HEK293T (cell line): ENCODE measurements around the gene GSTA3.

Experiments used
- CTCF ChIA-PET: fragments of 350-600 bp; formaldehyde crosslinking; extraction: SDS; loops from one replicate; lab custom pipeline; 2021; ENCODE audit warnings: antibody characterized with exemption, inconsistent platforms; lab: Yijun Ruan, JAX
- POLR2A ChIA-PET: fragments of 350-600 bp; formaldehyde crosslinking; extraction: SDS; loops from one replicate; lab custom pipeline; 2020; ENCODE audit warnings: antibody characterized with exemption, inconsistent platforms; lab: Yijun Ruan, JAX
- DNase-seq: peaks from one replicate; pipeline ENCODE4 v3.0.0; 2012; ENCODE audit warnings: mixed read lengths; ENCODE audit errors: extremely low spot score
- ARNT ChIP-seq: fragments of 450-650 bp; IDR thresholded peaks from 2 replicates; pipeline ENCODE4 v1.6.1; 2017; ENCODE audit warnings: mild to moderate bottlenecking
- BHLHE40 ChIP-seq: fragments of 450-650 bp; IDR thresholded peaks from 2 replicates; pipeline ENCODE4 v1.6.1; 2016; ENCODE audit warnings: mild to moderate bottlenecking, moderate library complexity, borderline replicate concordance
- CTBP1 ChIP-seq: fragments of 450-650 bp; IDR thresholded peaks from 2 replicates; pipeline ENCODE4 v1.6.1; 2016; ENCODE audit warnings: borderline replicate concordance
- ELF4 ChIP-seq: fragments of 450-650 bp; IDR thresholded peaks from 2 replicates; pipeline ENCODE4 v1.6.1; 2017; ENCODE audit warnings: antibody characterized with exemption
- FOXA1 ChIP-seq: fragments of 450-650 bp; IDR thresholded peaks from 2 replicates; pipeline ENCODE4 v1.6.1; 2016; ENCODE audit warnings: mild to moderate bottlenecking
- FOXK2 ChIP-seq: fragments of 450-650 bp; IDR thresholded peaks from 2 replicates; pipeline ENCODE4 v1.6.1; 2016; ENCODE audit warnings: mild to moderate bottlenecking
- FOXM1 ChIP-seq: fragments of 450-650 bp; IDR thresholded peaks from 2 replicates; pipeline ENCODE4 v1.6.1; 2017; ENCODE audit warnings: mild to moderate bottlenecking, borderline replicate concordance
- HDGF ChIP-seq: fragments of 450-650 bp; IDR thresholded peaks from 2 replicates; pipeline ENCODE4 v1.6.1; 2017; ENCODE audit warnings: antibody characterized with exemption, borderline replicate concordance
- L3MBTL2 ChIP-seq: fragments of 450-650 bp; conservative IDR thresholded peaks from 2 replicates; pipeline ENCODE4 v1.6.1; 2016; ENCODE audit warnings: mild to moderate bottlenecking
- LEF1 ChIP-seq: fragments of 450-650 bp; IDR thresholded peaks from 2 replicates; pipeline ENCODE4 v1.6.1; 2017; ENCODE audit warnings: mild to moderate bottlenecking, borderline replicate concordance
- NFRKB ChIP-seq: fragments of 450-650 bp; IDR thresholded peaks from 2 replicates; pipeline ENCODE4 v1.6.1; 2016; ENCODE audit warnings: mild to moderate bottlenecking, moderate library complexity
- SP1 ChIP-seq: fragments of 450-650 bp; IDR thresholded peaks from 2 replicates; pipeline ENCODE4 v1.6.1; 2017
- SUZ12 ChIP-seq: fragments of 450-650 bp; IDR thresholded peaks from 2 replicates; pipeline ENCODE4 v1.6.1; 2016; ENCODE audit warnings: mild to moderate bottlenecking
- TARDBP ChIP-seq: fragments of 450-650 bp; IDR thresholded peaks from 2 replicates; pipeline ENCODE4 v1.6.1; 2016
- ZNF384 ChIP-seq: fragments of 450-650 bp; IDR thresholded peaks from 2 replicates; pipeline ENCODE4 v1.6.1; 2016
- TF ChIP-seq, protein P1 (sequence below): fragments of 450-650 bp; IDR thresholded peaks from 2 replicates; pipeline ENCODE4 v1.6.1; 2016

The GSTA3 gene

DNA sequence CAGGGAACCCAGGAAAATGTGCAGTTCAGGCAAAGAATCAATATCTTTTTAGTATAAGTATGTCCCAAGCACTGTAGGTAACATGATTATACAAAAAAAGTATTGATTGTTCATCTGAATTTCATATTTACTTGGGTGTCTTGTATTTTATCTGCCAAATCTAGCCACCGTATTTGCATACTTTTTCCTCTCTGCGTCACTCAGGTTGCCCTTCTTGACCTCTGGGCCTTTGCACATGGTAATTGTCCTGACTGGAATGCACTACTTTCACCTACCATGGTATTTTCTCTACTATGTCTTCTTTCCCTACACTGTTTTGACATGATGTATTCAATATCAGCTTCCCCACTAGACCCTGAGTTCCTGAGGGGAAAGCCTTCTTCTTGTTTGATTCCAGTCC, 15.2 kb downstream of the GSTA3 start:
- DNase-seq = no peak
- CTCF ChIA-PET = no interaction called here
- POLR2A ChIA-PET = no interaction called here
- TF ChIP-seq TARDBP = no peak
- no peak for TF ChIP-seq FOXA1
- TF ChIP-seq, protein P1, sequence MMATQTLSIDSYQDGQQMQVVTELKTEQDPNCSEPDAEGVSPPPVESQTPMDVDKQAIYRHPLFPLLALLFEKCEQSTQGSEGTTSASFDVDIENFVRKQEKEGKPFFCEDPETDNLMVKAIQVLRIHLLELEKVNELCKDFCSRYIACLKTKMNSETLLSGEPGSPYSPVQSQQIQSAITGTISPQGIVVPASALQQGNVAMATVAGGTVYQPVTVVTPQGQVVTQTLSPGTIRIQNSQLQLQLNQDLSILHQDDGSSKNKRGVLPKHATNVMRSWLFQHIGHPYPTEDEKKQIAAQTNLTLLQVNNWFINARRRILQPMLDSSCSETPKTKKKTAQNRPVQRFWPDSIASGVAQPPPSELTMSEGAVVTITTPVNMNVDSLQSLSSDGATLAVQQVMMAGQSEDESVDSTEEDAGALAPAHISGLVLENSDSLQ = no peak
- TF ChIP-seq FOXM1 = no peak
- no peak for TF ChIP-seq ARNT
- no peak for TF ChIP-seq HDGF
- no peak for TF ChIP-seq SP1
- TF ChIP-seq FOXK2 = no peak
- no peak for TF ChIP-seq NFRKB
- TF ChIP-seq L3MBTL2 = no peak

DNA sequence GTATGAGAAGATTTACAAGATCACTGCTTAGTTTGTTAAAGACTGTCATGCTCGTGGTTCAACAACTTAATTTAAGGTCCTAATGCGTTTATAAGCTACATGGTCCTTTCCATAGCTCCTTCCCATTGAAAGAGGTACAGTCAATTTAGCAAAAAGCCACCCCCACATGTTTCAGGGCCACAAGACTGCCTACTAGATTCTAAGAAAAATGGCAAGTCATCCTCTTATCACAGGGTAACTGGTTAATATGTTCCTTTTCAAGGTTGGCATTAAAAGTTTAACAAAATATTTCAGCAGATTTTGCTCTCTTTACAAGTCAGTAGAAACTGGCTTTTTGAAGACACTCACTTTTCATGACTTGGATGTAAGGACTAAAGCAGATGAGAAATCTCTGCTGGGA, 15.7 kb downstream of the GSTA3 start:
- no peak for DNase-seq
- CTCF ChIA-PET = no interaction called here
- POLR2A ChIA-PET = no interaction called here
- TF ChIP-seq TARDBP = no peak
- no peak for TF ChIP-seq L3MBTL2
- no peak for TF ChIP-seq NFRKB
- no peak for TF ChIP-seq FOXK2
- TF ChIP-seq BHLHE40 = no peak
- TF ChIP-seq HDGF = no peak
- TF ChIP-seq ZNF384 = no peak
- TF ChIP-seq ARNT = no peak
- TF ChIP-seq LEF1 = no peak

DNA sequence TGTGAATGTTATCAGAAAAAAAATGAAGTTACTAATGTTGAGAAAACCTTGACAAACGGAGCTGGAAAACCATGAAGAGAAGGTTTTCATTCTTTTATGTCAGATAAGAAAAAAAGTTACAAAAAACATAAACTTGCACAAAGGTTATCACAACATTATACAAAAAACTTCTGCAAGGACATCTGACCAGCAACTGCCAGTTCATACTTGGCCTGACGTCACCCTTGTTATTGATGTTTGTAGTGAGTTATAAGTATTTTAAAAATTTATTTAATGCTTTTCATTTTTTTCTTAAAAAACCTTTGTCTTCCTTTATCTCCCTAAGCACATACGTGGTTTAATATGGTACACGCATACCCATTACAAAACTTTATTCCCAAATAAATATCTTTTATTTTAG, 16.3 kb downstream of the GSTA3 start:
- CTCF ChIA-PET = no interaction called here
- DNase-seq = no peak
- TF ChIP-seq CTBP1 (no peak), SP1 (no peak), TARDBP (no peak), BHLHE40 (no peak), SUZ12 (no peak)
- POLR2A ChIA-PET = no interaction called here

DNA sequence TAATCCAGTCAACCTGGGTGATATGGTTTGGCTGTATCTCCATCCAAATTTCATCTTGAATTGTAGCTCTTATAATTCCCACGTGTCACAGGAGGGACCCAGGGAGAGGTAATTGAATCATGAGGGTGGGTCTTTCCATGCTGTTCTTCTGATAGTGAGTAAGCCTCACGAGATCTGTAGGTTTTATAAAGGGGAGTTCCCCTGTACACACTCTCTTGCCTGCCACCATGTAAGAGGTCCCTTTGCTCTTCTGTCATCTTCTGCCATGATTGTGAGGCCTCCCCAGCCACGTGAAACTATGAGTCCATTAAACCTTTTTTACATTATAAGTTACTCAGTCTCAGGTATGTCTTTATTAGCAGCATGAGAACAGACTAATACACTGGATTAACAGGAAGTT, 19.5 kb downstream of the GSTA3 start:
- ChIA-PET CTCF (no interaction called here), POLR2A (no interaction called here)
- DNase-seq = no peak
- TF ChIP-seq FOXK2 (no peak), SP1 (no peak), ARNT (no peak), FOXM1 (no peak), HDGF (no peak), NFRKB (no peak), L3MBTL2 (no peak), SUZ12 (no peak), CTBP1 (no peak), ELF4 (no peak), TARDBP (no peak), ZNF384 (no peak), LEF1 (no peak)
- TF ChIP-seq, protein P1 = no peak

DNA sequence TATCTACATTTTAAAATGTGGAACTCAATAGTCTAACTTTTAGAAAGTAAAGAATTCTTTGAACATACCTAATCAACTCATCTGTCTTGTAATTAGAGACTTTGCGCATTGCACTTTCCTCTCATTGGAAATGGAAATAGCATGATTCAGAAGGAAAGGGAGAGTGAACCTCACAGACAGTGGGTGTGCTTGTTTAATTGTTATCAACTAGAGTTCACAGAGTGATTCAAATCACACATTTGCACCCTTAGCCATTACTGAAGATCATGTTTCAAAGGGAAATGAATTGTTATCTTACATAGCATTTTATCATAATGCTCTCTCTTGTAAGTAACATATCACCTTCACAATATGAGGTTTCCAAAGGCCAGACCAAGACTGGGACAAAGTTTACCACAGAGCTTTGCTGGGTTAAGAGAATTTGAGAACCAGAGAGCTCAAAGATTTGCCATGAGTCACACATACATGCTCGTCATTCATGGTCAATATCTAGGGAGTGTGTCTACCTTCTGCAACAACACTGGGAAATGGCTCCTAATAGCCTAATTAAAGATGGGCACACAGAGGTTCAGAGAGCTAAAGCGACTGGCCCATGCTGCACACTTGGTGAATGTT, 21.5 kb downstream of the GSTA3 start:
- CTCF ChIA-PET = no interaction called here

DNA sequence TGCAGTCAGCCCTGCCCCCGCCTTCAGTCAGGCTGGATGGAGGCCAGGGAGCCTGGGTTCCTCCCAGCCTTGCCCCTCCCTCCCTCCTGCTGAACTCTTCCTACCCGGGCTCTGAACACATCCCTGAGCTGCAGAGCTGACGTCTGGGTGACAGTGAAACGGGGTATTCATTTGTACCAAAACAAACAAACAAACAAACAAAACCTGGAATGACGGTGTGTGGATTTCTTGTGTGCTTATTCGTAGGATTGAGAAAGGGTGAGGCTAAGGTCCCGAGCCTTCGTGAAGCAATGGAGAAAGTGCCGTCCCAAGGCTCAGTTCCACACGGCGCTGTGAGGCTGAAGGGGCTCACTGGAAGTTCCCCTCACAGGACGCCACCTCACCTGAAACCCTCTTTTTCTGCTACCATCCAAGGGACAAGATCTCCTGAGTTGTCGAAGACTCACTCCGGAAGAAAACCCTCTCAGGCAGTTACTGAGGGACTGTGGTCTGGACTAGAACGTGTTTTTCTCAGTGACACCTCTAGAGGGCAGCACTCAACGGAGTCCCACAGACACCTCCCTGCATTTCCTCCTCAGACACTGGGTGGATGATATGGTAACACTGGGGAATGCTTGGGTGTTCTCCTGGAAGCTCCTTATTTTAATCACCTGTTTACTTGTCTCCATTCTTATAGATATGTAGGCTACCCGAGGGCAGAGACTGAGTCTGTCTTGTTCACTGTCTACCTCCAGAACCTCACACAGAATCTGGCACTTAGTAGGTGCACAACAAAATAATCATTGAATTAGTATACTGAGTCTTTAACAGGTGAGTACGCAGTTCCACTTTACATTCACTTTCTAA, 27.3 kb downstream of the GSTA3 start:
- ChIA-PET POLR2A (interaction anchor here (1.0 kb wide), 1 partner anchor 112 kb away, joined by 3 read pairs; the partner anchor contains the start of gene GSTA4), CTCF (interaction anchor here (0.8 kb wide), 1 partner anchor 1864 kb away, joined by 3 read pairs; no protein-coding TSS in a partner anchor)
- TF ChIP-seq ARNT (no peak), TARDBP (no peak), HDGF (no peak), LEF1 (no peak), L3MBTL2 (0 out of 2 replicates have a peak, but pooled peaks have one; percentile 20), CTBP1 (no peak), FOXK2 (no peak), FOXA1 (no peak)
- TF ChIP-seq, protein P1 = no peak
- DNase-seq = peak; percentile 80

More for the DNA sequence above, 21.5 kb downstream of the GSTA3 start:
- TF ChIP-seq L3MBTL2 = no peak
- TF ChIP-seq SP1 = no peak
- TF ChIP-seq SUZ12 = no peak
- TF ChIP-seq NFRKB = no peak
- TF ChIP-seq BHLHE40 = no peak
- TF ChIP-seq, protein P1 = no peak
- no peak for TF ChIP-seq ARNT
- no peak for TF ChIP-seq TARDBP
- POLR2A ChIA-PET = interaction anchor here (1.0 kb wide), 1 partner anchor 107 kb away, joined by 3 read pairs; the partner anchor contains the start of gene GSTA4
- no peak for DNase-seq
